Measurements from ENCODE around the gene MACO1. TPM values are rescaled to one million over a fixed set of nuclear protein-coding genes. Genes with fewer than 3 reads are reported as not detected.
"Not testable (repeated sequence)": the region's sequence is repeated elsewhere in the genome, so short reads cannot be mapped to it uniquely, and the experiment has no call there.

The MACO1 gene
- total and polyA plus RNA-seq, 9 of the 15 experiments (the other 6 are each of a cell fraction or from before 2014, with no cell fraction given) = 4.6 to 28.4 (median 21.7) TPM

- POLR2A ChIA-PET; CTCF ChIA-PET (ENCODE audit: low intra/inter-chr PET ratio); H3K36me3 ChIP-seq (ENCODE audit: control insufficient read depth, insufficient read depth, low read length); H4K20me1 ChIP-seq (replicated peaks; ENCODE audit: control insufficient read depth, insufficient read depth, low read length); H3K4me3 ChIP-seq; H3K27me3 ChIP-seq (ENCODE audit: control insufficient read depth in 2 of 2, insufficient read depth in 2 of 2, low read length in 2 of 2); H3K27ac ChIP-seq (ENCODE audit: extremely low read depth, low read depth, low read length); FAIRE-seq; intact Hi-C loops (cut with micrococcal nuclease); H3K79me2 ChIP-seq (ENCODE audit: control insufficient read depth, insufficient read depth, low read length); in situ Hi-C loops (cut with MboI); H2AFZ ChIP-seq (ENCODE audit: low read depth, low read length); ATAC-seq; BruUV-seq (replicated peaks); H3K4me2 ChIP-seq (ENCODE audit: insufficient read depth, low read length); DNase-seq (ENCODE audit: extremely low read depth in 1 of 4, low spot score in 3 of 4); H3K9me1 ChIP-seq (ENCODE audit: control insufficient read depth, insufficient read depth, low read length); H3K9me3 ChIP-seq (replicated peaks; ENCODE audit: control insufficient read depth, insufficient read depth, low read depth, low read length): not testable (repeated sequence)
- 85% methylated on average over 4 of the region's 6 CpGs for WGBS (ENCODE audit: insufficient coverage, low coverage, missing lambda C conversion rate)
- Histone ChIP-seq H3K9ac (ENCODE audit: insufficient read depth in 1 of 2, low read depth in 2 of 2, low read length in 2 of 2) (peak overlapping the region in 1 of 2 experiments; percentile 21; a peak in 1 of 4 replicates), H3K4me1 (replicated peaks in 1 of 2; ENCODE audit: control insufficient read depth in 2 of 2, insufficient read depth in 2 of 2, low read length in 2 of 2) (peaks cover 17 to 20% of the 10 kb centered on the region in 2 experiments; a peak in 3 of 5 replicates)
Measured at GRCh38 chr1:25423206-25423605, 7.5 kb upstream of the MACO1 start.

- Histone ChIP-seq H3K79me2 (ENCODE audit: control insufficient read depth, insufficient read depth, low read length) (peaks cover 15% of the 10 kb centered on the region), H3K9me3 (replicated peaks; ENCODE audit: control insufficient read depth, insufficient read depth, low read depth, low read length) (no peaks in the 10 kb centered on the region), H3K27ac (ENCODE audit: extremely low read depth, low read depth, low read length) (no peak overlapping the region), H4K20me1 (replicated peaks; ENCODE audit: control insufficient read depth, insufficient read depth, low read length) (no peaks in the 10 kb centered on the region), H3K27me3 (ENCODE audit: control insufficient read depth in 2 of 2, insufficient read depth in 2 of 2, low read length in 2 of 2) (no peaks in the 10 kb centered on the region), H3K9ac (ENCODE audit: insufficient read depth in 1 of 2, low read depth in 2 of 2, low read length in 2 of 2) (peak overlapping the region in 1 of 2 experiments; percentile 3; a peak in 1 of 4 replicates), H3K36me3 (ENCODE audit: control insufficient read depth, insufficient read depth, low read length) (peaks cover 3% of the 10 kb centered on the region; the same call in 1 of the 3 replicates), H3K4me3 (no peak overlapping the region), H3K9me1 (ENCODE audit: control insufficient read depth, insufficient read depth, low read length) (no peaks in the 10 kb centered on the region), H3K4me1 (replicated peaks in 1 of 2; ENCODE audit: control insufficient read depth in 2 of 2, insufficient read depth in 2 of 2, low read length in 2 of 2) (peaks cover 19 to 26% of the 10 kb centered on the region in 2 experiments; a peak in 4 of 5 replicates), H3K4me2 (ENCODE audit: insufficient read depth, low read length) (no peak overlapping the region), H2AFZ (ENCODE audit: low read depth, low read length) (no peak overlapping the region)
- no TSS peak for BruUV-seq (replicated peaks)
- DNase-seq (ENCODE audit: extremely low read depth in 1 of 4, low spot score in 3 of 4) (no peak), ATAC-seq (no peak), FAIRE-seq (no peak)
- ChIA-PET CTCF (ENCODE audit: low intra/inter-chr PET ratio) (no interaction called here), POLR2A (interaction anchor here (0.7 to 0.9 kb wide), 2 partner anchors 37 to 406 kb away, joined by 3 read pairs; no protein-coding TSS in a partner anchor)
- in situ Hi-C loops (cut with MboI) = no loop called here
- peak; percentile 58 for TF ChIP-seq BCOR (IDR thresholded peaks at IDR 0.05)
- peak; percentile 47 to 64; a peak in 3 of 4 replicates for TF ChIP-seq KDM1A (IDR thresholded peaks at IDR 0.05)
- TF ChIP-seq ZNF140 (CRISPR knock-in tag; IDR thresholded peaks at IDR 0.05) = no peak
- TF ChIP-seq NCOR1 (IDR thresholded peaks at IDR 0.05) = no peak
- peak; percentile 52; the same call in 1 of the 2 replicates for TF ChIP-seq SMARCA5 (IDR thresholded peaks at IDR 0.05)
- peak; percentile 79 for TF ChIP-seq ZFP36 (IDR thresholded peaks at IDR 0.05; ENCODE audit: low read depth, low read length, partially characterized antibody)
- TF ChIP-seq PHB2 (IDR thresholded peaks at IDR 0.05; ENCODE audit: low read depth) = no peak
- no peak for TF ChIP-seq CTBP1 (IDR thresholded peaks at IDR 0.05; ENCODE audit: borderline replicate concordance)
- peak; percentile 58 for TF ChIP-seq RBM25 (IDR thresholded peaks at IDR 0.05; ENCODE audit: low read depth, low read length, severe bottlenecking)
- no peak for TF ChIP-seq FOXK1 (CRISPR knock-in tag; IDR thresholded peaks at IDR 0.05; ENCODE audit: borderline replicate concordance)
- 0 out of 2 replicates have a peak, but pooled peaks have one; percentile 20 for TF ChIP-seq HDAC2 (IDR thresholded peaks at IDR 0.05)
- intact Hi-C loops (cut with micrococcal nuclease) = no loop called here
- WGBS (ENCODE audit: insufficient coverage, low coverage, missing lambda C conversion rate) = 74% methylated on average over 16 of the region's 16 CpGs
Measured at GRCh38 chr1:25425098-25426085, 5.3 kb upstream of the MACO1 start.

Data from K562 (cell line).